GM06990 (cell line): ENCODE measurements around the gene PNPLA1.

Source experiments
- DNase-seq: peaks from one replicate; pipeline ENCODE4 v3.0.0-alpha.2; 2011; ENCODE audit not compliant: insufficient read length; ENCODE audit errors: extremely low read depth
- H3K27me3 ChIP-seq: replicated peaks from 2 replicates; pipeline ENCODE4 v1.6.0; 2011; ENCODE audit warnings: low read length; ENCODE audit not compliant: control insufficient read depth, insufficient read depth
- H3K36me3 ChIP-seq: 2 replicates; pipeline ENCODE4 v1.5.1; 2011; ENCODE audit warnings: low read length; ENCODE audit not compliant: control insufficient read depth, insufficient read depth
- H3K4me3 ChIP-seq: replicated peaks from 2 replicates; pipeline ENCODE4 v1.5.1; 2011; ENCODE audit warnings: low read depth, mild to moderate bottlenecking, control low read depth, low read length
- TF ChIP-seq, protein P1 (sequence below): IDR thresholded peaks from 2 replicates; pipeline ENCODE4 v1.5.1; 2011; ENCODE audit warnings: low read length, control low read depth, mild to moderate bottlenecking, inconsistent platforms; ENCODE audit not compliant: insufficient read depth, poor library complexity, severe bottlenecking

Gene PNPLA1

DNA sequence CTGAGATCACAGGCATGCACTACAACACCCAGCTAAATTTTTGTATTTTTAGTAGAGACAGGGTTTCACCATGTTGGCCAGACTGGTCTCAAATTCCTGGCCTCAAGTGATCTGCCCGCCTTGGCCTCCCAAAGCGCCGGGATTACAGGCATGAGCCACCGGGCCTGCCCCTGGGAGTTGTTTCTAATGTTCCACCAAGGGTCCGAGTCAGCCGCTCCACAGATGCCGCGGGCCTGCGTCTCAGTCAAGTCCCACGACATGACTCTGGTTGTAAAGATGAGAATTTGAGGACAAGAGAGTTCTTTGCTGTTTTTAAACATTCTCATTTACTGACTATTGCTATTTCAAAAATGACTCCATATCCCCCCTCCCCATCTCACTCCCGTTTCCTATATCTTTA lies 36.0 kb downstream of the PNPLA1 start:
- no peaks in the 10 kb centered on the region for H3K36me3 ChIP-seq
- H3K4me3 ChIP-seq = no peak overlapping the region
- DNase-seq = no peak
- no peaks in the 10 kb centered on the region for H3K27me3 ChIP-seq
- TF ChIP-seq, protein P1, sequence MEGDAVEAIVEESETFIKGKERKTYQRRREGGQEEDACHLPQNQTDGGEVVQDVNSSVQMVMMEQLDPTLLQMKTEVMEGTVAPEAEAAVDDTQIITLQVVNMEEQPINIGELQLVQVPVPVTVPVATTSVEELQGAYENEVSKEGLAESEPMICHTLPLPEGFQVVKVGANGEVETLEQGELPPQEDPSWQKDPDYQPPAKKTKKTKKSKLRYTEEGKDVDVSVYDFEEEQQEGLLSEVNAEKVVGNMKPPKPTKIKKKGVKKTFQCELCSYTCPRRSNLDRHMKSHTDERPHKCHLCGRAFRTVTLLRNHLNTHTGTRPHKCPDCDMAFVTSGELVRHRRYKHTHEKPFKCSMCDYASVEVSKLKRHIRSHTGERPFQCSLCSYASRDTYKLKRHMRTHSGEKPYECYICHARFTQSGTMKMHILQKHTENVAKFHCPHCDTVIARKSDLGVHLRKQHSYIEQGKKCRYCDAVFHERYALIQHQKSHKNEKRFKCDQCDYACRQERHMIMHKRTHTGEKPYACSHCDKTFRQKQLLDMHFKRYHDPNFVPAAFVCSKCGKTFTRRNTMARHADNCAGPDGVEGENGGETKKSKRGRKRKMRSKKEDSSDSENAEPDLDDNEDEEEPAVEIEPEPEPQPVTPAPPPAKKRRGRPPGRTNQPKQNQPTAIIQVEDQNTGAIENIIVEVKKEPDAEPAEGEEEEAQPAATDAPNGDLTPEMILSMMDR = no peak

DNA sequence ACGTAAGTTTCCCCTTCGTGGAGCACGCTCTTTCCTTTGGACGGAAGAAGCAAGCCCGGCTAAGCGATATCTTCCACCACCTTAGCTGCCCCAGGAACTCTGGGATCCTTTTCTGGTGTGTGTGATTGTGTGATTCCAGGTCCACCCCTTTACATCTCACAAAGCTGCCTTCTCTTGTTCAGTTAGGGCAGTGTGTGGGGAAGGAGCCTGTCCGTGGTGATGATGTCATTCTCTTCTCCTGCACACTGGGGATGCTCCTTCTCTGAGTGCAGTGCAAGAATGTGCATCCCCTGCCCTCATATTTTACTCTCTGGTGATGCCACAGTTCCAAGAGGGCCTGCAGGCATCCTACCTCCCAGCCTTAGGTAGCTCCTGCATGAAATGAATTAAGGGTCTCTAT lies 36.5 kb downstream of the PNPLA1 start:
- DNase-seq = no peak
- TF ChIP-seq, protein P1 = no peak

DNA sequence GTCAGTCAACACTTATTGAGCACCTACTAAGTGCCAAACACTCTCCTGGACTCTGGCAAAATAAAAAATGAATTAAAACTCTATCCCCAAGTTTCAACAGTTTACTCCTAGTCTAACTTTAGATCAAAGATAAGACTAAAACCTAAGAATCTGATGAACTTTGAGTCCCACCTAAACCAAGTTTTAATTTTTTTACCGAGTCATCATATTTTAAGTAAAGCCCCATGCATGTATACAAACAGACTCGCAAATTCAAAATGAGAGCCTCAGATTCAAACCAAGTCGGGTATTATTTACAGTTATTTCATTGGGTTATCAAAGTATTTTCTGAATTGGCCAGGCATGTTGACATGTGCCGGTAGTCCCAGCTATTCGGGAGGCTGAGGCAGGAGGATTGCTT lies 38.7 kb downstream of the PNPLA1 start:
- no peak for DNase-seq
- Histone ChIP-seq H3K4me3 (no peak overlapping the region), H3K36me3 (no peaks in the 10 kb centered on the region), H3K27me3 (no peaks in the 10 kb centered on the region)
- TF ChIP-seq, protein P1 = no peak

More for the DNA sequence above, 36.5 kb downstream of the PNPLA1 start:
- no peak overlapping the region for H3K4me3 ChIP-seq
- H3K27me3 ChIP-seq = no peaks in the 10 kb centered on the region
- H3K36me3 ChIP-seq = no peaks in the 10 kb centered on the region

DNA sequence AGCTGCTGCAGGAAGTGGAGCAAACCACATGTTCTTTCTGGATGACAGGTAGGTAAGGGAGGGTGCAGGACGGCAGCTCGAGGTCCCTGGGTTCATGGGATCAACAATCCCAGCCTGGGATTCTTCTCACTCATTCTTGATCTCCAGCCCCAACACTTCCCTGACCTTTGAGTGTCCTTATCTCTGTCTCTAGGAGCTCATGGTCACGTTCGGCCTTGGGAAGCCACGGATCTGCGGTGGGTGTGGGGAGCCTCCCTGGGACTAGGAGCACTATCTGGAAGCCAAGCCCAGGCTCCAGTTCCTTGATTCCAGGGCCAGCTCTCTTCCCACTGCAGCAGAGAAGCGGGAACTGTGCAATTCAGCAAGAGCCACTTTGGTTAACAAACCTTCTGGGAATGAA lies 39.3 kb downstream of the PNPLA1 start:
- DNase-seq = no peak
- TF ChIP-seq, protein P1 = no peak
- H3K27me3 ChIP-seq = no peaks in the 10 kb centered on the region
- H3K36me3 ChIP-seq = no peaks in the 10 kb centered on the region
- no peak overlapping the region for H3K4me3 ChIP-seq

DNA sequence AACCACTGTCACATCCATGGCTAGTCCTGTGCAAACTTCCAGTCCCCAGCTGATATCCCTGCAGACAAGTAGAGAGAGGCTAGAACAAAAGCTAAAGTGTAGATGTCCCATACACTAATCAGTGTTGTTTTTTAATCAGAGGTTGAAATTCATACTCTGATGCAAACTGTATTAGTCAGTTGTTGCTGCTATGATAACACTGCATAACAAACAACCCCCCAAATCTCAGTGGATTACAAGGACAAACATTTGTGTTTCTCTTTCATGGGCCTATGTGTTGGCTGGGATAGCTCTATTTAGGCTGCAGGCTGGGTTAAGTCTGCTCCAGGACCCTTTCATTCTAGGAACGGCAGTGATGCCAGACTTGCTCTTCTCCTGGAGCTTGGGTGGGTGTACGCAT lies 40.0 kb downstream of the PNPLA1 start:
- Histone ChIP-seq H3K36me3 (no peaks in the 10 kb centered on the region), H3K4me3 (no peak overlapping the region), H3K27me3 (no peaks in the 10 kb centered on the region)
- DNase-seq = no peak
- TF ChIP-seq, protein P1 = no peak
